Right renal cortex interstitium (tissue), 3 donors: ENCODE data around the gene ARMH2. TPM values are rescaled to one million over a fixed set of nuclear protein-coding genes. Genes with fewer than 3 reads are reported as not detected.
"Not testable (repeated sequence)": the region's sequence is repeated elsewhere in the genome, so short reads cannot be mapped to it uniquely, and the experiment has no call there.

Experiments used
- DNase-seq, 3 donors: peaks; one replicate each; pipeline ENCODE4 v3.0.0-alpha.2; 2013; ENCODE audit warnings: low read depth in 3 of 3, low spot score in 2 of 3
- polyA plus RNA-seq, 3 donors: library from polyadenylated mRNA; unstranded; fragments of 120-200 nt; gene quantifications; one replicate each; pipeline ENCODE4 v1.2.1, GENCODE V29; 2013; ENCODE audit not compliant: insufficient read length in 3 of 3

The ARMH2 gene
- polyA plus RNA-seq, 3 donors = not detected

- not testable (repeated sequence) for DNase-seq
These were observed 32.7 kb downstream of the ARMH2 start for GRCh38 chr6:24765968-24766367.

GRCh38 chr6:24764833-24765828 lies 33.6 kb downstream of the ARMH2 start:
- not testable (repeated sequence) for DNase-seq

DNA sequence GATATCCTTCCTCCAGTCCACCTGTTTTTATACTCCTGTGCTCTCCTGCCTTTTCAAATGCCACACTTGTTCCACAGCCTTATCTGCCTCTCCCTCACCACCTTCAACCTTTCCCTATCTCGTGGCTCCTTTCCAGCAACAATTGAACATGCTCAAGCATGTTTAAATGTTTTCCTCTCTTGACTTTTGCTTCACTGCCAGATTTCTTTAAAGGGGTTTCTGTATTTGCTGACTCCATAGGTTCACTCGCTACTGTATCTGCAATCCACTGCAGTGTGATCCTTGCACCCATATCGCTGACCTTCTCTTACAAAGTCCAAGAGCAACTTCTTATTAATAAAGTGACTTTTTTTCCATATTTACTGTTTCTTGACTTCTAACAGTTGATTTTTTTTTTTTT lies 35.1 kb downstream of the ARMH2 start:
- no peak for DNase-seq

- no peak for DNase-seq
These were observed 36.9 kb downstream of the ARMH2 start for GRCh38 chr6:24761851-24762250.

- DNase-seq = no peak
These were observed 37.4 kb downstream of the ARMH2 start for GRCh38 chr6:24761193-24761835.

DNA sequence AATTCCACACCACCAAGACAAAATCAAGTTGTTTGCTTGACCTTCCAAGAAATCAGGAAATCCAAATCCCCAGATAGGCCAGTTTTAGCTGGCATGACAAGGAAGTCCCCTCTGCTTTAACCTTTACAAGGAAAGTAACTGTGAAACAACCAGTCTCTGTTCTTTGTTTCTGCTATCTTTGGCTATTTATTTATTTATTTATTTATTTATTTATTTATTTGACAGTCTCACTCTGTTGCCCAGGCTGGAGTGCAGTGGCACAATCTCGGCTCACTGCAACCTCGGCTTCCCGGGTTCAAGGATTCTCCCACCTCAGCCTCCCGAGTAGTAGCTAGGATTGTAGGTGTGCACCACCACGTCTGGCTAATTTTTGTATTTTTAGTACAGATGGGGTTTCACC lies 38.5 kb downstream of the ARMH2 start:
- no peak for DNase-seq

DNA sequence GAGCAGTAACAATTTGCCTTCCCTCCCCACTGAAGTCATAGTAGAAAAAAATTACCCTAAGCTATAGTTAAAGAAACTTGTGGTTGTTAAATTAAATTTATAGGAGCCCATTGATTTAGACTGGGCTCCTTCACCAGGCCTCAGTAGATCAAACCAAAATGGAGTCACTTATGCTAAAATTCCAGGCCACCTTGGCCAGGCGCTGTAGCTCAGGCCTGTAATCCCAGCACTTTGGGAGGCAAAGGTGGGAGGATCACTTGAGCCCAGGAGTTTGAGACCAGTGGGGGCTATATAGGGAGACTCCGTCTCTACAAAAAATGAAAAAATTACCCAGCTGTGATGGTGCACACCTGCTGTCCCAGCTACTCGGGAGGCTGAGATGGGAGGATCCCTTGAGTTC lies 39.0 kb downstream of the ARMH2 start:
- no peak for DNase-seq

DNA sequence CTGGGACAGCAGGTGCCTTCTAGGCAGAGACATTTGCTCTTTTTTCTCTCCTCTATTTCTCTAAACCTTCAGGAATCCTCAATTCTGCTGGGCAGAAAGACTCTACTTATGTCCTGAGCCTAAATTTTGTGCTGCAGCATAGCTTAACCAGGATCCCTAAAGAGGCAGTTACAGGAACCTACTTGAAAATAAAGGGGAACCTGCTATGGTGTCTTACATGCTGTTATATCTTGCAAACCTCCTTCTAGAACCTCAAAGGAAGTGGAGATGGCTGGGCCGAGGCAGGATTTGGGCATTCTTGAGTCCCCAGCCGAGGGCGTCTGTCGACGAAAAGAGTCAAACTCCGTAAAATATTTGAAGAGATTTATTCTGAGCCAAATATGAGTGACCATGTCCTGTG lies 41.1 kb downstream of the ARMH2 start:
- DNase-seq = no peak

GRCh38 chr6:24755279-24755678 lies 43.4 kb downstream of the ARMH2 start:
- no peak for DNase-seq

DNA sequence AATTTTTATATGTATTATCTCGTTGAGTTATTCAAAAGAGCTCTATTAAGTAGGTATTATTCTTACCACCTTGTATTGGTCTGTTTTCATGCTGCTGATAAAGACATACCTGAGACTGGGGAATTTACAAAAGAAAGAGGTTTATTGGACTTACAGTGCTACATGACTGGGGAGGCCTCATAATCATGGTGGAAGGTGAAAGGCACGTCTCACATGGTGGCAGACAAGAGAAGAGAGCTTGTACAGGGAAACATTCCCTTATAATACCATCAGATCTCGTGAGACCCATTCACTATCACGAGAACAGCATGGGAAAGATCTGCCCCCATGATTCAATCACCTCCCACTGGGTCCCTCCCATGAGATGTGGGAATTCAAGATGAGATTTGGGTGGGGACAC lies 44.3 kb downstream of the ARMH2 start:
- DNase-seq = not testable (repeated sequence)

DNA sequence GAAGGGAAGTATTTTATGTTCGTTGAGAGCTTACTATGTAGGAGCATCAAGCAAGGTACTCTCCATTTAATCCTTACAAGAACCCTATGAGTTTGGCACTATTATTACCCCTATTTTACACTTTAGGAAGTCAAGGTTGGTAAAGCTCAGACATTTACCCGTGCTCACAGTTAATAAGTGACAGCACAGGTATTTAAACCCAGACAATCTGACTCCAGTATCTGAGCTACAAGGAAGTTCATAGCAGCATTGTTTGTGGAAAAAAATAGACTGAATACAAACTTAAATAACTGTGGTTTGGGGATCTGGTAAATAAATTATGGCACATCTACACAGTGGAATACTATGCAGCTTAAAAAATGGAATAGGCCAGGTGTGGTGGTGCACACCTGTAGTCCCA lies 45.2 kb downstream of the ARMH2 start:
- DNase-seq = no peak

- DNase-seq = no peak
These were observed 45.7 kb downstream of the ARMH2 start for GRCh38 chr6:24752917-24753492.

DNA sequence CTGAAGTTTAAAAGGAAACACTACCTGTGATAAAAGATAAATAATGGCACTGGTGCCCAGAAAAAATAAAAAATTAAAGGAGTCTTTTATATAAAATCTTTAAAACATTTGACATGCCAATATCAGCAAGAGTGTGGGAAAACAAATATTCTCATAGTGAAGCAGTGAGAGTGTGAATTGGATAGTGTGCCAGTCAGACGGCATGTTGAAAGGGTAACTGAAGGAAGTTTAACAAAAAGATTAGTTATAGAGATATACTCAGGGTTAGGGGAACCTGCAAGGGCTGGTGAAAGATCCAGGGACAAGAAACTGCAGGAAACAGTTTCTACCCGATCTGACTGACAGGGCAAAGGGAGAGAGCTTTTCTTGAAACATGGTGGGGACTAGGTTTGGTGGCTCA lies 46.2 kb downstream of the ARMH2 start:
- DNase-seq = no peak

DNA sequence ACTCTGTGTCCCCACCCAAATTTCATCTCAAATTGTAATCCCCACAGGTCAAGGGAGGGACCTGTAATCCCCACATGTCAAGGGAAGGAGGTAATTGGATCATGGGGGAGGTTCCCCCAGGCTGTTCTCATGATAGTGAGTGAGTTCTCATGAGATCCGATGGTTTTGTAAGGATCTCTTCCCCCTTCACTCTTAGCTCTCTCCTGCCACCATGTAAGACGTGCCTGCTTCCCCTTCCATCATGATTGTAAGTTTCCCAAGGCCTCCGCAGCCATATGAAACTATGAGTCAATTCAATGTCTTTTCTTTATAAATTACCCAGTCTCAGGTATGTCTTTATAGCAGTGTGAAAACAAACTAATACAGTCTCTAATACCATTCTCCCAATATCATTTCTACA lies 47.8 kb downstream of the ARMH2 start:
- DNase-seq = not testable (repeated sequence)

DNA sequence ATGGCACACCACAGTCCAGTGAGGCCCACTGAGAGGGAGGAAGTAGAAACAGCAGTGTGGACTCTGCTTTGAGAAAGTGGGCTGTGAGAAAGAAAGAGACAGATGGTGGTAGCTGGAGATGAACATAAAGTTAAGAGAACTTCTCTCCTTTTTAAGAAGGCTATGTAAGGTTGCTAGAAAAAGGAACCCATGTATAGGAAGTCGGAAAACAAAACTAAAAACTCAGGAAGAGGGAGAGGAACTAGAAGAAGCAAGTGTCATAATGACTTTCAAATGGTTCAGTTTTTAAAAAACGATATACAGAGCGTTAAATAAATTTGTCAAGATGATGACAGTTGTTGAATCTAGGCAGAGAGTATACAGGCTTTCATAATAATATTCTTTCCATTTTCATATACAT lies 49.4 kb downstream of the ARMH2 start:
- no peak for DNase-seq

Other genes with a start within 250 kb of the ARMH2 start
- gene KIAA0319, start 152.7 kb downstream of the ARMH2 start, polyA plus RNA-seq = under 1 TPM; 0.25 to 0.33 (median 0.25) TPM
- gene TDP2, start 132.0 kb downstream of the ARMH2 start, polyA plus RNA-seq = 10 to 100 TPM; 64.9 to 71.6 (median 65.2) TPM
- 10 to 100 TPM; 42.4 to 47.4 (median 45.1) TPM for gene ACOT13, start 131.8 kb downstream of the ARMH2 start, polyA plus RNA-seq
- 100 to 1,000 TPM; 143 to 153 (median 151) TPM for gene C6orf62, start 79.8 kb downstream of the ARMH2 start, polyA plus RNA-seq
- gene GMNN, start 24.0 kb downstream of the ARMH2 start, polyA plus RNA-seq = 10 to 100 TPM; 57.6 to 59.4 (median 58.2) TPM
- 10 to 100 TPM in 1 of 3 donors, 1 to 10 TPM in 2; 7.4 to 10.6 (median 8.3) TPM for gene RIPOR2, start 137.0 kb upstream of the ARMH2 start, polyA plus RNA-seq